Mesendoderm (in vitro differentiated cells): ENCODE data around the gene TCP11L2.

ENCODE experiments used
- DNase-seq: peaks from one replicate; pipeline ENCODE4 v3.0.0; 2013
- H2AK5ac ChIP-seq: 2 replicates; pipeline ENCODE4 v1.6.1; 2013; ENCODE audit warnings: low read length, inconsistent platforms
- H2BK120ac ChIP-seq: 2 replicates; pipeline ENCODE4 v1.6.1; 2013; ENCODE audit warnings: low read depth, mild to moderate bottlenecking, low read length, moderate library complexity, mixed read lengths
- H2BK15ac ChIP-seq: replicated peaks from 2 replicates; pipeline ENCODE4 v1.6.1; 2013; ENCODE audit warnings: low read depth, mild to moderate bottlenecking, moderate library complexity
- H2BK5ac ChIP-seq: 2 replicates; pipeline ENCODE4 v1.6.1; 2013; ENCODE audit warnings: low read length, inconsistent platforms
- H3K18ac ChIP-seq: 2 replicates; pipeline ENCODE4 v1.6.1; 2013; ENCODE audit warnings: mild to moderate bottlenecking, low read length, mixed read lengths
- H3K23ac ChIP-seq: one replicate; pipeline ENCODE4 v1.6.1; 2013; ENCODE audit warnings: low read length
- H3K27ac ChIP-seq: 2 replicates; pipeline ENCODE4 v1.5.1; 2013; ENCODE audit warnings: low read depth, mild to moderate bottlenecking, inconsistent platforms, low read length, moderate library complexity
- H3K27me3 ChIP-seq: 2 replicates; pipeline ENCODE4 v1.6.1; 2013; ENCODE audit warnings: low read length, control low read depth, mild to moderate bottlenecking, inconsistent platforms; ENCODE audit not compliant: insufficient read depth, poor library complexity
- H3K36me3 ChIP-seq: 2 replicates; pipeline ENCODE4 v1.6.1; 2013; ENCODE audit warnings: low read length, inconsistent platforms; ENCODE audit not compliant: control insufficient read depth, insufficient read depth
- H3K4ac ChIP-seq: one replicate; pipeline ENCODE4 v1.6.1; 2013; ENCODE audit warnings: low read depth, mild to moderate bottlenecking, low read length, moderate library complexity
- H3K4me1 ChIP-seq: 2 replicates; pipeline ENCODE4 v1.6.1; 2013; ENCODE audit warnings: low read depth, low read length, inconsistent platforms; ENCODE audit not compliant: control insufficient read depth
- H3K4me2 ChIP-seq: 2 replicates; pipeline ENCODE4 v1.6.1; 2013; ENCODE audit warnings: low read length
- H3K4me3 ChIP-seq: 2 replicates; pipeline ENCODE4 v1.5.1; 2013; ENCODE audit warnings: mild to moderate bottlenecking, low read length
- H3K56ac ChIP-seq: one replicate; pipeline ENCODE4 v1.6.1; 2013; ENCODE audit warnings: low read length
- H3K79me1 ChIP-seq: 2 replicates; pipeline ENCODE4 v1.6.1; 2013; ENCODE audit warnings: low read length, inconsistent platforms
- H3K79me2 ChIP-seq: 2 replicates; pipeline ENCODE4 v1.6.1; 2013; ENCODE audit warnings: mild to moderate bottlenecking, low read length; ENCODE audit not compliant: control insufficient read depth, insufficient read depth
- H3K9ac ChIP-seq: 2 replicates; pipeline ENCODE4 v1.6.1; 2013; ENCODE audit warnings: low read length, inconsistent platforms
- H4K5ac ChIP-seq: one replicate; pipeline ENCODE4 v1.6.1; 2013; ENCODE audit warnings: low read length
- H4K8ac ChIP-seq: one replicate; pipeline ENCODE4 v1.6.1; 2013; ENCODE audit warnings: low read depth, mild to moderate bottlenecking, control low read depth, low read length, moderate library complexity
- WGBS: extraction: QIAGEN DNeasy Blood & Tissue Kit; methylation state at CpG from one replicate; pipeline ENCODE4 v1.1.7; 2013; ENCODE audit warnings: low lambda C conversion rate, missing lambda C conversion rate; ENCODE audit not compliant: insufficient coverage; ENCODE audit errors: extremely low coverage; 5-methylcytosine and 5-hydroxymethylcytosine counted together

TCP11L2 gene

DNA sequence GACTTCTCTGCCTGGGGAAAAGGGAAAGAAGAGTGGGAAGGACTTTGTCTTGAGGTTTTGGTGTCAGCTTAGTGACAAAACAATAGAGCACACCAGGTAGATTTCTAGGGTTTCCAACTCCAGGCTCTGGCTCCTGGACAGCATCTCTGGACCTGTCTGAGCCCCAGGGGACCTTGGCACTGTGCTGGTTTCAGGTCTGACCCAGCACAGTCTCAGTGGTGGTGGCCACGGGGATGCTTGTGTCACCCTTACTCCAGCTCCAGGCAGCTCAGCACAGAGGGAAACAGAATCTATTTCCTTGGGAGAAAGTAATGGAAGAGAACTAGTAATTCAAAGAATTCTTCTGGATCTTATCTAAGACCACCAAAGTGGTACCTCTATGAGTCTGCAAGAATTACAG, 43.6 kb upstream of the TCP11L2 start:
- H3K79me2 ChIP-seq: no peaks in the 10 kb centered on the region
- H4K5ac ChIP-seq: no peak overlapping the region
- peaks cover 5% of the 10 kb centered on the region for H3K4me1 ChIP-seq
- H4K8ac ChIP-seq: no peak overlapping the region
- H3K36me3 ChIP-seq: no peaks in the 10 kb centered on the region
- H2BK120ac ChIP-seq: no peak overlapping the region
- H2BK15ac ChIP-seq: no peak overlapping the region
- H3K27me3 ChIP-seq: no peaks in the 10 kb centered on the region
- no peak overlapping the region for H3K56ac ChIP-seq
- H3K18ac ChIP-seq: no peak overlapping the region
- H2AK5ac ChIP-seq: no peak overlapping the region
- no peak overlapping the region for H3K27ac ChIP-seq
- WGBS: no CpG with 5 or more reads among the region's 1 CpG
- H3K4ac ChIP-seq: no peak overlapping the region
- no peak overlapping the region for H3K4me3 ChIP-seq
- H3K79me1 ChIP-seq: no peaks in the 10 kb centered on the region
- DNase-seq: no peak
- H3K23ac ChIP-seq: no peak overlapping the region
- H3K9ac ChIP-seq: no peak overlapping the region
- H3K4me2 ChIP-seq: no peak overlapping the region
- H2BK5ac ChIP-seq: no peak overlapping the region

DNA sequence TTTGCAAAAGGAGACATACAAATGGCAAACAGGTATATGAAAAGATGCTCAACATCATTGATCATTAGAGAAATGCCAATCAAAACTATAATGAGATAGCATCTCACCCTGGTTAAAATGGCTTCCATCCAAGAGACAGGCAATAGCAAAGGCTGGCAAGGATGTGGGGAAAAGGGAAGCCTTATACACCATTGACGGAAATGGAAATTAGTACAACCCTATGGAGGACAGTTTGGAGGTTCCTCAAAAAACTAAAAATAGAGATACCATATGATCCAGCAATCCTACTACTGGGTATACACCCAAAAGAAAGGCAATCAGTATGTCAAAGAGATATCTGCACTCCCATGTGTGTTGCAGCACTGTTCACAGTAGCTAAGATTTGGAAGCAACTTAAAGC, 37.4 kb upstream of the TCP11L2 start:
- no peak overlapping the region for H3K4me3 ChIP-seq
- H3K4ac ChIP-seq: no peak overlapping the region
- H2BK5ac ChIP-seq: no peak overlapping the region
- no peak overlapping the region for H4K8ac ChIP-seq
- H3K9ac ChIP-seq: no peak overlapping the region
- H2BK15ac ChIP-seq: no peak overlapping the region
- no peaks in the 10 kb centered on the region for H3K79me2 ChIP-seq
- no peak overlapping the region for H2AK5ac ChIP-seq
- no peak for DNase-seq
- WGBS: no CpG with 5 or more reads among the region's 1 CpG
- H3K27me3 ChIP-seq: no peaks in the 10 kb centered on the region
- H3K56ac ChIP-seq: no peak overlapping the region
- H3K79me1 ChIP-seq: no peaks in the 10 kb centered on the region
- no peak overlapping the region for H3K23ac ChIP-seq
- no peaks in the 10 kb centered on the region for H3K4me1 ChIP-seq
- H2BK120ac ChIP-seq: no peak overlapping the region
- H4K5ac ChIP-seq: no peak overlapping the region
- no peak overlapping the region for H3K18ac ChIP-seq
- H3K27ac ChIP-seq: no peak overlapping the region
- no peaks in the 10 kb centered on the region for H3K36me3 ChIP-seq
- H3K4me2 ChIP-seq: no peak overlapping the region

DNA sequence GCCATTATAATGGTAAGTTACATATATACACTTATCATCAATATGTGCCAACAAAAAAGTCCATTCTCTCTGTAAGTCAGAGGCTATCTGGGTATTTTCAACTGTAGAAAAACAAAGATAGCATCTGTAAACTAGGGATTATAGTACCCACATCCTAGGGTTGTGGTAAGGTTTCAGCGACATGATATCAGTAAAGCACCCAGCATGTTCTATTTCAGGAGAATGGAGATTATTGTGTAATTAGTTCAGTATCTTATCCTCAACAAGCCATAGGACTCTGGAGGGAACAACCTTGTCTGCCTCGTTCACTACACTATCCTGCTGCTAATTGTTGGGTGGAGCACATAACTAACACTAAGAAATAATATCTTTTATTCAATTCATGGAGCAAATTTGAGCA, 35.0 kb upstream of the TCP11L2 start:
- no peak overlapping the region for H2BK5ac ChIP-seq

DNA sequence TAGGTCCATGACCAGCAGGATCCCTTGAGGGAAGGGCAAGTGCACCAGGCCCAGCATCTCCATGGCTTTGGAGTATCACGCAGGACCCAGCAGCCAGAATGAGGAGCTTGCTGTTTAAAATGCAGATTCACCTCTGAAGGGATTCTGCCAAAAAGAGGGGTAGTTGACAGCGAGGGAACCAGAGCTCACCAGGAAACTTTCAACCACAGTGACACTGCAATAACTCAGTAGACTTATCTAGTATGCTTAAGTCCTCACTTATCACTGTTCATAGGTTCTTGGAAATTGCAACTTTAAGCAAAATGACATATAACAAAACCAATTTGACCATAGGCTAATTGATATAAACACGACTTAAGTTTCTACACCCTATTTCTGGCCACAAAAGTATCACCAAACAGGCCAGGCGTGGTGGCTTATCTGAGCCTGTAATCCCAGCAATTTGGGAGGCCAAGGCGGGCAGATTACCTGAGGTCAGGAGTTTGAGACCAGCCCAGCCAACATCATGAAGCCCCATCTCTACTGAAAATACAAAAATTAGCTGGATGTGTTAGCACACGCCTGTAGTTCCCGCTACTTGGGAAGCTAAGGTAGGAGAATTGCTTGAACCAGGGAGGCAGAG, 33.3 kb upstream of the TCP11L2 start:
- WGBS: no CpG with 5 or more reads among the region's 7 CpGs
- H3K4me2 ChIP-seq: no peak overlapping the region
- H2BK5ac ChIP-seq: no peak overlapping the region
- H3K27ac ChIP-seq: no peak overlapping the region
- no peak overlapping the region for H2AK5ac ChIP-seq
- no peak overlapping the region for H3K4me3 ChIP-seq
- H3K79me2 ChIP-seq: no peaks in the 10 kb centered on the region
- H3K18ac ChIP-seq: no peak overlapping the region
- no peak overlapping the region for H2BK120ac ChIP-seq
- H3K27me3 ChIP-seq: no peaks in the 10 kb centered on the region
- DNase-seq: no peak
- H4K8ac ChIP-seq: no peak overlapping the region
- no peak overlapping the region for H3K56ac ChIP-seq
- H3K4ac ChIP-seq: no peak overlapping the region
- no peak overlapping the region for H4K5ac ChIP-seq
- no peak overlapping the region for H3K23ac ChIP-seq
- no peaks in the 10 kb centered on the region for H3K79me1 ChIP-seq
- no peak overlapping the region for H2BK15ac ChIP-seq
- no peaks in the 10 kb centered on the region for H3K4me1 ChIP-seq
- H3K9ac ChIP-seq: no peak overlapping the region
- no peaks in the 10 kb centered on the region for H3K36me3 ChIP-seq

More for the DNA sequence above, 35.0 kb upstream of the TCP11L2 start:
- H3K4me3 ChIP-seq: no peak overlapping the region
- H4K5ac ChIP-seq: no peak overlapping the region
- no peak overlapping the region for H3K27ac ChIP-seq
- DNase-seq: peak; percentile 13
- no peak overlapping the region for H2AK5ac ChIP-seq
- no peak overlapping the region for H3K23ac ChIP-seq
- H3K79me1 ChIP-seq: no peaks in the 10 kb centered on the region
- no peak overlapping the region for H4K8ac ChIP-seq
- H3K9ac ChIP-seq: no peak overlapping the region
- no peaks in the 10 kb centered on the region for H3K4me1 ChIP-seq
- H3K4me2 ChIP-seq: no peak overlapping the region
- no peak overlapping the region for H3K4ac ChIP-seq
- H3K27me3 ChIP-seq: no peaks in the 10 kb centered on the region
- no peak overlapping the region for H3K56ac ChIP-seq
- no peak overlapping the region for H2BK15ac ChIP-seq
- WGBS: no CpG with 5 or more reads among the region's 2 CpGs
- H3K18ac ChIP-seq: no peak overlapping the region
- no peaks in the 10 kb centered on the region for H3K36me3 ChIP-seq
- H3K79me2 ChIP-seq: no peaks in the 10 kb centered on the region
- no peak overlapping the region for H2BK120ac ChIP-seq

DNA sequence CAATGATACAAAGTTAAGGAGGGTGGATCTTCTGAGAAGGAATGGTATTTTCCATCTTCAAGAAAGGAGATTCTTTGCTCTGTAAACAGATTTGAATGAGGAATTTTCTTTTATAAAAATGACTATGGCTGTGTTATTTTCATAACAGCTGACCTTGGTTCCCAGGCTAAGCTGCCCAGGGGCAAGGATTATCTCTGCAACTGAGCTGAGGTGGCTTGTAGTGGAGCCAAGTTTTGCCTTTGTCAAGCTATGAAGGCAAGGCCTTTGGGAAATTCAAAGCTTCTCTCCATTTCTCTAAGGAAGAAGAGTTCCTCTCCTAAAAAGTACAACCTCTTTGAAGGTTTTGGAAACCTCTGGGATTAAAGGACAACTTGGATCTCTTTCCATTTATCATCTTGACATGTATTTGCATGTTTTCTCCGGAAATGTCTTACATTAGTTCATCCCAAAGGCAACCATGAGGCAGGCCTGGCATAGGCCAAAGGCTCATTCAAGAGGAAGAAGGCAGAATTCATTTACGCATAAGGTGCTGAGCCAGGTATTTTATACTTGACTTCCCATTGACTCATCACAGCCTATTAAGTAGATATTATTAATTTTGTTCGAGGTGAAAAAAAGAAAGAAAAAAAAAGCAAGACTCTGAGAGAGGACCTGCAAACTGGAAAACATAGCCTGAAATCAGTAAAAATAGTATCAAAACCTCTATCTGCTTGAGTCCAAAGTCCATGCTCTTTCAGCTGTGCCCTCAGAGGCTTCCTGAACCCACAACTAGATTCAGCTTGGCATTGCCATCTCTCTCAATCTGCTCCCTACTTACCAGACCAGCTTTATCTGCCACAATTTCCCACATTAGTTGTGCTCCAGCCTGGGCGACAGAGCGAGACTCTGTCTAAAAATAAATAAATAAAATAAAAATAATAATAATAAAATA, 30.7 kb upstream of the TCP11L2 start:
- DNase-seq: no peak
- H3K36me3 ChIP-seq: no peaks in the 10 kb centered on the region
- H2BK5ac ChIP-seq: no peak overlapping the region
- no peak overlapping the region for H3K4me3 ChIP-seq
- H2BK15ac ChIP-seq: no peak overlapping the region
- H3K27ac ChIP-seq: no peak overlapping the region
- H3K79me1 ChIP-seq: no peaks in the 10 kb centered on the region
- H3K4ac ChIP-seq: no peak overlapping the region
- no peak overlapping the region for H4K8ac ChIP-seq
- H3K18ac ChIP-seq: no peak overlapping the region
- WGBS: no CpG with 5 or more reads among the region's 5 CpGs
- no peaks in the 10 kb centered on the region for H3K79me2 ChIP-seq
- no peaks in the 10 kb centered on the region for H3K4me1 ChIP-seq
- no peak overlapping the region for H2BK120ac ChIP-seq
- no peak overlapping the region for H3K56ac ChIP-seq
- no peak overlapping the region for H4K5ac ChIP-seq
- no peak overlapping the region for H3K23ac ChIP-seq
- no peak overlapping the region for H3K4me2 ChIP-seq
- H3K9ac ChIP-seq: no peak overlapping the region
- no peaks in the 10 kb centered on the region for H3K27me3 ChIP-seq
- H2AK5ac ChIP-seq: no peak overlapping the region
